ENCODE results near the gene RIIAD1. TPM values are rescaled to one million over a fixed set of nuclear protein-coding genes. Genes with fewer than 3 reads are reported as not detected.
A peak's percentile ranks its signal among the peaks of the same experiment; 100 is the strongest.
"Not testable (repeated sequence)": the region's sequence is repeated elsewhere in the genome, so short reads cannot be mapped to it uniquely, and the experiment has no call there.

RIIAD1 gene
- total and polyA plus RNA-seq, 3 experiments from 2014 or later: not detected

DNA sequence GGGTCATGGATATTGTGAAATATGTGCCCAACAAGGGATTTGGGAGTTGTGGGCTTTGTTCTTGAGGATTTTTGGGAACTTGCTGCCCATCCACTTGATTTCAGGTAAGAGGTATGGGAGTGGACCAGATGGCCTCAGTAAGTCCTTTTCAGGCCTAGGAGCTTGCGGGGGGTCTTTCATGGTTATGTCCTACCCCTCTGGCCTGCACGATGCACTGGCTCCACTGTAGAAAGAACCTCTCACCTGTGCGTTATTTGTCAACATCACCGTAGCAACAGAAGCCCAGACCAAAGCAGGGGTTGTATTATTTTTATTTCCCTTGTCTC, 8.6 kb downstream of the RIIAD1 start:
- H3K9me3 Mint-ChIP-seq: peaks cover 0 to 3% (median 0%) of the 10 kb centered on the region in 5 donors
- H3K4me3 Mint-ChIP-seq: no peak overlapping the region
- no peaks in the 10 kb centered on the region for H3K4me1 Mint-ChIP-seq
- no peaks in the 10 kb centered on the region for H3K4me1 ChIP-seq (ENCODE audit: insufficient read depth, low read length)
- no peaks in the 10 kb centered on the region for H3K9me3 ChIP-seq (ENCODE audit: low read length)
- H3K4me3 ChIP-seq (ENCODE audit: low read length): no peak overlapping the region
- peaks cover 6% of the 10 kb centered on the region for H3K27me3 ChIP-seq (ENCODE audit: insufficient read depth, low read length, poor library complexity, severe bottlenecking)
- no peaks in the 10 kb centered on the region for H3K36me3 ChIP-seq (ENCODE audit: insufficient read depth, low read length)
- CTCF ChIA-PET: no interaction called here
- H3K27me3 Mint-ChIP-seq: peaks cover 41 to 82% of the 10 kb centered on the region in 2 donors
- no peak for DNase-seq
- H3K27ac Mint-ChIP-seq: no peak overlapping the region
- H3K27ac ChIP-seq (ENCODE audit: low read depth, low read length): no peak overlapping the region
- H3K36me3 Mint-ChIP-seq: no peaks in the 10 kb centered on the region
- POLR2A ChIA-PET: no interaction called here

DNA sequence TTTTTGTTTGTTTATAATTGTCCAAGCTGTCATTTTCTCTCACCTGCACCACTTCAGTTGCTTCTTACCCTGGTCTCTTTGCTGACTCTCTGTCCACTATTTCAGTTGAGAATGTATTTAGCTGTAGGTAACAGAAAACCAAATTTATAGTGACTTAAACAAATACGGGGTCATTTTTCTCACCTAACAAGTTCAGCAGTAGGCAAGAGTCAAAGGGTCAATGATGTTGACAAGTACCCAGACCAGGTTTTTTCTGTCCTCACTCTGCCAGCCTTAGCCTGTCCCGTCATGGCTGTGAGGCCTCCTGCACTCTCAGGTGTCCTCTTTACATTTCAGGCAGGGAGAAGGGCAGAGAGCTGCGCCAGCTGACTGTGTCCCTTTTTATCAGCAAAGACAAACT, 11.8 kb downstream of the RIIAD1 start:
- Mint-ChIP-seq H3K4me1 (no peaks in the 10 kb centered on the region), H3K27ac (no peak overlapping the region), H3K9me3 (peaks cover 0 to 17% (median 10%) of the 10 kb centered on the region in 5 donors), H3K4me3 (no peak overlapping the region), H3K27me3 (peaks cover 29 to 57% of the 10 kb centered on the region in 2 donors), H3K36me3 (peaks cover 0 to 9% (median 0%) of the 10 kb centered on the region in 3 donors)
- no peak for DNase-seq
- CTCF ChIA-PET: interaction anchor here (2.0 kb wide), 1 partner anchor 289 kb away, joined by 7 read pairs; no protein-coding TSS in a partner anchor
- POLR2A ChIA-PET: no interaction called here
- H3K27me3 ChIP-seq (ENCODE audit: insufficient read depth, low read length, poor library complexity, severe bottlenecking): no peaks in the 10 kb centered on the region
- no peaks in the 10 kb centered on the region for H3K9me3 ChIP-seq (ENCODE audit: low read length)
- H3K27ac ChIP-seq (ENCODE audit: low read depth, low read length): no peak overlapping the region
- no peaks in the 10 kb centered on the region for H3K36me3 ChIP-seq (ENCODE audit: insufficient read depth, low read length)
- H3K4me3 ChIP-seq (ENCODE audit: low read length): no peak overlapping the region
- no peaks in the 10 kb centered on the region for H3K4me1 ChIP-seq (ENCODE audit: insufficient read depth, low read length)

DNA sequence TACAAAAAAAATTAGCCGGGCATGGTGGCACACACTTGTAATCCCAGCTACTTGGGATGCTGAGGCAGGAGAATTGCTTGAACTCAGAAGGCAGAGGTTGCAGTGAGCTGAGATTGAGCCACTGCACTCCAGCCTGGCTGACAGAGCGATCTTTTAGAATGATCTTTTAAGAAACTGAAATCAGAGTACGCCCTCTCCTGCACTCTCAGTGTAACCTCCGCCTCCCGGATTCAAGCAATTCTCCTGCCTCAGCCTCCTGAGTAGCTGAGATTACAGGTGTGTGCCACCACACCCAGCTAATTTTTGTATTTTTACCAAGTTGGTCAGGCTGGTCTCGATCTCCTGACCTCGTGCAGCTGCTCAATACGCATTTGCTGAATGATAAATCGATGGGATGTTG, 12.7 kb downstream of the RIIAD1 start:
- not testable (repeated sequence) for H3K4me1 Mint-ChIP-seq
- peaks cover 0 to 13% (median 0%) of the 10 kb centered on the region in 3 donors for H3K36me3 Mint-ChIP-seq
- peaks cover 20 to 49% of the 10 kb centered on the region in 2 donors for H3K27me3 Mint-ChIP-seq

DNA sequence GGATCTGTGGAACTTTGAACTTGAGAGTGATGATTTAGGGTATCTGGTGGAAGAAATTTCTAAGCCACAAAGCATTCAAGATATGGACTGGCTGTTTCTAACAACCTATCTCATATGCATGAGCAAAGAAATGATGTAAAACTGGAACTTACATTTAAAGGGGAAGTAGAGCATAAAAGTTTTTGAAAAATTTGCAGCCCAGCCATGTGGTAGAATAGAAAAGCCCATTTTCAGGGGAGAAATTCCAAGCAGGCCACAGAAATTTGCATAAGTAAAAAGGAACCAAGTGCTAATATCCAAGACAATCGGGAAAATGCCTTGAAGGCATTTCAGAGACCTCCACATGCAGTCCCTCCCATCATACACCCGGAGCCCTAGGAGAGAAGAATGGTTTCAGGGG, 15.7 kb downstream of the RIIAD1 start:
- POLR2A ChIA-PET: no interaction called here
- CTCF ChIA-PET: no interaction called here
- Mint-ChIP-seq H3K4me1 (no peaks in the 10 kb centered on the region), H3K27ac (no peak overlapping the region), H3K27me3 (peaks cover 9 to 24% of the 10 kb centered on the region in 2 donors), H3K36me3 (peaks cover 0 to 13% (median 0%) of the 10 kb centered on the region in 3 donors), H3K4me3 (no peak overlapping the region), H3K9me3 (peaks cover 0 to 22% (median 11%) of the 10 kb centered on the region in 5 donors)
- no peaks in the 10 kb centered on the region for H3K4me1 ChIP-seq (ENCODE audit: insufficient read depth, low read length)
- no peak overlapping the region for H3K4me3 ChIP-seq (ENCODE audit: low read length)
- no peaks in the 10 kb centered on the region for H3K27me3 ChIP-seq (ENCODE audit: insufficient read depth, low read length, poor library complexity, severe bottlenecking)
- H3K36me3 ChIP-seq (ENCODE audit: insufficient read depth, low read length): no peaks in the 10 kb centered on the region
- DNase-seq: no peak
- H3K9me3 ChIP-seq (ENCODE audit: low read length): no peaks in the 10 kb centered on the region
- no peak overlapping the region for H3K27ac ChIP-seq (ENCODE audit: low read depth, low read length)

More for the DNA sequence above, 12.7 kb downstream of the RIIAD1 start:
- CTCF ChIA-PET: interaction anchor here (0.9 to 2.0 kb wide), 7 partner anchors 39 to 433 kb away, joined by 3 to 7 read pairs (median 3); no protein-coding TSS in a partner anchor
- H3K36me3 ChIP-seq (ENCODE audit: insufficient read depth, low read length); DNase-seq; POLR2A ChIA-PET; H3K9me3 ChIP-seq (ENCODE audit: low read length); H3K27ac Mint-ChIP-seq; H3K4me1 ChIP-seq (ENCODE audit: insufficient read depth, low read length); H3K4me3 Mint-ChIP-seq; H3K27me3 ChIP-seq (ENCODE audit: insufficient read depth, low read length, poor library complexity, severe bottlenecking); H3K4me3 ChIP-seq (ENCODE audit: low read length); H3K27ac ChIP-seq (ENCODE audit: low read depth, low read length): not testable (repeated sequence)
- H3K9me3 Mint-ChIP-seq: peaks cover 0 to 22% (median 11%) of the 10 kb centered on the region in 5 donors

DNA sequence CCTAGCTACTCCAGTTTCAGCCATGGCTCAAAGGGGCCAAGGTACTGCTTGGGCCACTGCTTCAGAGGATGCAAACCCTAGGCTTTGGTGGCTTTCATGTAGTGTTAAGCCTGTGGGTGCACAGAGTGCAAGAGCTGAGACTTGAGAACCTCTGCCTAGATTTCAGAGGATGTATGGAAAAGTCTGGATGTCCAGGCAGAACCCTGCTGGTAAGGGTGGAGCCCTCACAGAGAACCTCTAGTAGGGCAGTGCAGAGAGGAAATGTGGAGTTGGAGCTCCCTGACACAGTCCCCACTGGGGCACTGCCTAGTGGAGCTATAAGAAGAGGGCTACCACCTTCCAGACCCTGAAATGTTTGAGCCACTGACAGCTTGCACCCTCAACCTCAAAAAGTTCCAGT, 16.2 kb downstream of the RIIAD1 start:
- H3K36me3 Mint-ChIP-seq: peaks cover 0 to 13% (median 0%) of the 10 kb centered on the region in 3 donors
- no peak overlapping the region for H3K4me3 ChIP-seq (ENCODE audit: low read length)
- peaks cover 4 to 21% of the 10 kb centered on the region in 2 donors for H3K27me3 Mint-ChIP-seq
- no peaks in the 10 kb centered on the region for H3K4me1 Mint-ChIP-seq
- H3K36me3 ChIP-seq (ENCODE audit: insufficient read depth, low read length): no peaks in the 10 kb centered on the region
- H3K27me3 ChIP-seq (ENCODE audit: insufficient read depth, low read length, poor library complexity, severe bottlenecking): no peaks in the 10 kb centered on the region
- ChIA-PET POLR2A (no interaction called here), CTCF (interaction anchor here (1.1 to 1.4 kb wide), 2 partner anchors 21 to 99 kb away, joined by 3 to 4 read pairs; no protein-coding TSS in a partner anchor)
- no peaks in the 10 kb centered on the region for H3K4me1 ChIP-seq (ENCODE audit: insufficient read depth, low read length)
- no peak overlapping the region for H3K27ac ChIP-seq (ENCODE audit: low read depth, low read length)
- no peaks in the 10 kb centered on the region for H3K9me3 ChIP-seq (ENCODE audit: low read length)
- no peak for DNase-seq
- no peak overlapping the region for H3K4me3 Mint-ChIP-seq
- no peak overlapping the region for H3K27ac Mint-ChIP-seq
- H3K9me3 Mint-ChIP-seq: peaks cover 0 to 22% (median 11%) of the 10 kb centered on the region in 5 donors

DNA sequence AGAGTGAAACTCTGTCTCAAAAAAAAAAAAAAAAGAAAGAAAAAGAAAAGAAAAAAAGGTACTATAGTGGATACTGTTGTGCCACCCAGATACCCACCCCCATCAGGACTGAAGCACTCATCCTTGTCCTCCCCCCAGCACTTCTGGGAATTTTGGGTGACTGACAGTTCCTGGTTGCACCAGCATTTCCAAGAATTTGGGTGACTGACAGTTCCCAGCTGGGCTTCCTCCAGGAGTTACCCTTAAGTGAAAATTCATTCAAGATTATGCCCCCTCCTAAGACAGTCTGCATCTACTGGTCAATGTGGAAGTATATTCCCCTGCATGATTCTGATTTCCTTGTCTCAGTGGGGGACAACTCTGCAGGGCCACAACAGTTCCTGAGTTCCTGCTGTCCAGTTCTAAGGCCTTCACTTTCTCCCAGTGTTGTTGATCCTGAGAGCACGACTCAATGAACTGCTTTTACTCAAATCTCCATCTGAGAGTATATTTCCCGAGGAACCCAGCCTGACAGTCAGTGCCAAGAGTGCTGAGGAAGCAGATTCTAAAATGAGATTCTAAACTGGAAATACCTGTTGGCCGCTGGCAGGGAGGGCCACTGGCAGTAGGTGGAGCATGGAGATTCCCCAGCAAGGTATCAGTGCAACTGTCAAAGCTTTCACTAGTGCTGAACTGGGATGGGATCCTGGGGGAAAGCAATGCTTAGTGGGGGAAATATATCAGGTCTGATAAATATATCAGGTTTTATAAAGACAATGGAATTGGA, 18.5 kb downstream of the RIIAD1 start:
- H3K27ac Mint-ChIP-seq: peak overlapping the region in 1 of 8 donors; percentile 73
- H3K27me3 ChIP-seq (ENCODE audit: insufficient read depth, low read length, poor library complexity, severe bottlenecking): no peaks in the 10 kb centered on the region
- H3K27ac ChIP-seq (ENCODE audit: low read depth, low read length): no peak overlapping the region
- no peaks in the 10 kb centered on the region for H3K4me1 Mint-ChIP-seq
- H3K36me3 Mint-ChIP-seq: peaks cover 0 to 13% (median 0%) of the 10 kb centered on the region in 3 donors
- no peaks in the 10 kb centered on the region for H3K4me1 ChIP-seq (ENCODE audit: insufficient read depth, low read length)
- H3K9me3 ChIP-seq (ENCODE audit: low read length): no peaks in the 10 kb centered on the region
- DNase-seq: no peak
- H3K36me3 ChIP-seq (ENCODE audit: insufficient read depth, low read length): no peaks in the 10 kb centered on the region
- H3K4me3 ChIP-seq (ENCODE audit: low read length): no peak overlapping the region
- peaks cover 0 to 22% (median 11%) of the 10 kb centered on the region in 5 donors for H3K9me3 Mint-ChIP-seq
- H3K4me3 Mint-ChIP-seq: no peak overlapping the region
- peaks cover 0 to 5% of the 10 kb centered on the region in 2 donors for H3K27me3 Mint-ChIP-seq
- ChIA-PET CTCF (no interaction called here), POLR2A (no interaction called here)

DNA sequence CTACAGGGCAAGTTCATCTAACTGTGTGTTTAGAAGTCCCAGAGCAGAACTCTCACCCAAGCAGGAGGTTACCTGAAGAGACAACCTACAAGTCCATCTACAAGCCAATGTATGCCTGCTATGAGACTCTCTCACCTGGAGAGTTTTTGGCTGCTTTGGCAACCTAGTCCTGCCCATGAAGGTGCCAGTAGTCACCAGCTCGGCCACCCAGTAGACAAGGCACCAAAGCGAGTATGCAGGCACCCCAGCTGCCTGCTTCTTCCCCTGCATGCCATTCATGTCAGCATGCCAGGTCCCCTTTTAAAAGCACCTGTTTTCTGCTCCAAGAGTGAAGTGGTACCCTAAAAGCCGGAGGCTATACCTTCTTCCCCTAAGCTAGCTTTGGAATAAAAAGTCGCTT, 20.2 kb downstream of the RIIAD1 start:
- no peaks in the 10 kb centered on the region for H3K36me3 ChIP-seq (ENCODE audit: insufficient read depth, low read length)
- no peak overlapping the region for H3K4me3 ChIP-seq (ENCODE audit: low read length)
- H3K4me3 Mint-ChIP-seq: no peak overlapping the region
- H3K4me1 ChIP-seq (ENCODE audit: insufficient read depth, low read length): no peaks in the 10 kb centered on the region
- peaks cover 2 to 4% of the 10 kb centered on the region in 2 donors for H3K27me3 Mint-ChIP-seq
- H3K27me3 ChIP-seq (ENCODE audit: insufficient read depth, low read length, poor library complexity, severe bottlenecking): no peaks in the 10 kb centered on the region
- H3K27ac Mint-ChIP-seq: no peak overlapping the region
- H3K4me1 Mint-ChIP-seq: no peaks in the 10 kb centered on the region
- no peak overlapping the region for H3K27ac ChIP-seq (ENCODE audit: low read depth, low read length)
- no peaks in the 10 kb centered on the region for H3K9me3 ChIP-seq (ENCODE audit: low read length)
- peaks cover 0 to 20% (median 11%) of the 10 kb centered on the region in 5 donors for H3K9me3 Mint-ChIP-seq
- POLR2A ChIA-PET: no interaction called here
- peaks cover 0 to 13% (median 0%) of the 10 kb centered on the region in 3 donors for H3K36me3 Mint-ChIP-seq
- DNase-seq: no peak
- CTCF ChIA-PET: no interaction called here

DNA sequence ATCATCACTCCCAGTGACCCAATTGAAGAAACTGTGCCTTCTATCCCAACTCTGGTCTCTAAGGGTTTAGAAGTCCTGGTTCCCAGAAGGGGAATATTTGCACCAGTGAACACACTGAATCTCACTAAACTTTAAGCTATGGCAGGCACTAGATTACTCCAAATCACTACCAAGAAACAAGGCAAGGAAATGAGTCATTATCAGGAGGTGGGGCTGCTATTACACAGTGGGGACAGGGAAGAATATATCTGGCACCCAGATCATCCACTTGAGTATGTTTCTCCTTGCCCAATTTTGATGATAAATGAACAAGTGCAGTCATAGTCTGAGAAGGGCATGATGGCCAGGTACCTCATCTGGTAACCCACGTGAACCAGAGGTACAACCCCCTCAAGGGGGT, 35.0 kb downstream of the RIIAD1 start:
- peak overlapping the region in 2 of 8 donors; percentile 49 to 55 for H3K27ac Mint-ChIP-seq
- no peak overlapping the region for H3K4me3 ChIP-seq (ENCODE audit: low read length)
- H3K4me3 Mint-ChIP-seq: no peak overlapping the region
- no peaks in the 10 kb centered on the region for H3K9me3 Mint-ChIP-seq
- ChIA-PET POLR2A (no interaction called here), CTCF (no interaction called here)
- no peak overlapping the region for H3K27ac ChIP-seq (ENCODE audit: low read depth, low read length)
- H3K27me3 ChIP-seq (ENCODE audit: insufficient read depth, low read length, poor library complexity, severe bottlenecking): no peaks in the 10 kb centered on the region
- no peak for DNase-seq
- H3K36me3 Mint-ChIP-seq: peaks cover 0 to 47% (median 17%) of the 10 kb centered on the region in 3 donors
- peaks cover 12% of the 10 kb centered on the region for H3K36me3 ChIP-seq (ENCODE audit: insufficient read depth, low read length)
- H3K4me1 ChIP-seq (ENCODE audit: insufficient read depth, low read length): no peaks in the 10 kb centered on the region
- H3K27me3 Mint-ChIP-seq: peaks cover 2 to 4% of the 10 kb centered on the region in 2 donors
- H3K9me3 ChIP-seq (ENCODE audit: low read length): no peaks in the 10 kb centered on the region
- peaks cover 5 to 8% (median 5%) of the 10 kb centered on the region in 3 donors for H3K4me1 Mint-ChIP-seq
